ENCODE results near the gene ADAMTS7.
"Not testable (repeated sequence)": the region's sequence is repeated elsewhere in the genome, so short reads cannot be mapped to it uniquely, and the experiment has no call there.

Gene ADAMTS7

DNA sequence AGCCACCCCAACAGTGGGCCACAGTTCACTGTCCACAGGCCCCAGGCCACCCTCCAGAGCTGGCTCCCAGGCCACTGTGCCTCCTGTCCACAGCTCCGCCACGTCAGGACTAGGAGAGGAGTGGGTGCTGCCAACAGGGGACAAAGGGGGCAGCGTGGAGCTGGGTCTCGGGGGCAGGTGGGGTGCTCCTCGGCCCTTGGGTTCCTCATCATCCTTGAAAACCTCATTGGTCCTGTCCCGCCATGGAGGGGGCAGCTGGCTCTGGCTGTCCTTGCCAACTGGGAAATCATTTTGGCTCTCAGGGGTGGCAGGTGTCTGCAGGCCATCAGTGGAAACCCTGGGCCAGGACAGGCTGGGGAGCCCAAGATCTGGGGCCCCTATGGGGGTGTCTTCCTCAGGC is 45.2 kb downstream of the ADAMTS7 start:
- no peak for ATAC-seq
- no peak for DNase-seq

DNA sequence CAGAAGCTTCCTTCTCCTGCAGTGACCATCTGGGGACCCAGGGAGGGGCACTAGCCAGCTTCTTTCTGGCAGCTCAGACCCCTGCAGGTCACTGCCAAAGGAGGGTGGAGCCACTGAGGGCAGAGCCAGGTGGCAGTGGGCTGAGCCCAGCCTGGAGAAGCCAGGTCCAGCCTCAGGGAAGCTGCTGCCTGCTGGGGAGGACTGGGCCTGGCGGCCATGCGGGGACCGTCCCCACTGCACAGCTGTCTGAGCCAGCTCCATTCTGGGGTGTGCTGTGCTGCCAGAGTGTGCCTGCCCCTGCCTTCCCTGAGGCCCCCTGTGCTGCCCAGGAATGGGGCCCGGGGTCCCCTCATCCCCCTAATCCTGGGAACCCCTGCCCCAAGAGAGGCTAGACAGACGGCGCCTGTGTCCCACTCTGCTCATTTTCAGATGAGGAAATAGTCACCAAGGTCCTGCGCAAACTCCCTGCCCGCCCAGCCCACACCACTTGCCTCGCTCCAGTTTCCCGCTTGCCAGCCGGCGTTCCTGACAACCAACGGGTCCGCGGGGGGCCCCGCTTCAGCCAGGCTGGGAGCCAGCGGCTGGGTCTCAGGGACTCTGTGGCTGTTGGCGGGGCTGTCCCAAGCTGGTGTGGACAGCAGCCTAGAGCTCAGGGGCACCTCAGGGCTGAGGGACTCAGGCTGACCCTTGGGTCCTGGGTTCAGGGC is 46.0 kb downstream of the ADAMTS7 start:
- not testable (repeated sequence) for ATAC-seq, DNase-seq

DNA sequence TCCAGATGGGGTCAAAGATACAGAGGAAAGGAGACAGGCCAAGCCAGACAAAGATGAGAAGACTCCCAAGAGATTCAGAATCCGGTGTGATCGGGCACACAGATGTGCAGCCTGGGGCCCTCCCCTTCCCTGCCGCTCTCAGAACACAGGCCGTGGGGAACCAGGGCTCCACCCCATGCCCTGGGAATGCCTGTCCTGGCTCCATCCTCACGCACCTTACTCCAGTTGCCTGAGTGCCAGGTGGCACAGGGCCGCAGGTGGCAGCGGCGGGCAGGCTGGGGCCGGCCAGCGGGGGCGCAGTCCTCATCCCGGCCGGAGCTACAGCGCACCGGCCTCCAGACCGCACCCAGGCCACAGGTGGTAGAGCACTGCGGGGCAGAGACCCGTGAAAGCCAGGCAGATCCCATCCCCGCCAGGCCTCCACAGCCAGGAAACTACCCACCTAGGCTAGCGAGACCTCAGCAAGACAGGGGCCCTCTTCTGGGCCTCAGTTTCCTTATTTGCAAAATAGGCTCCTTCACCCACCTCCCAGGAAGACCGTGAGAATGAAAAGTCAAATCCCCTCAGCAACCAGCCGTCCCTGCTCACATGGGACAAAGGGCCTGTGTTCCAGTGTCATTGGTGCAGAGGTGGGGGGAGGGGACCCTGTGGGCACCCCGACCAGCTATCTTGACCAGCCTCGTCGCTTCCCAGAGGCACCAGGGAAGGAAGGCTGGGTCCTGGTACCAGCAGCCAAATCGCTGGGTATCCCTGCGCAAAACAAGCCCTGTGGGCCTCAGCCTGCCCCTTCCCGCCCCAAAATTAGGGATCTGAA is 46.7 kb downstream of the ADAMTS7 start:
- not testable (repeated sequence) for ATAC-seq

DNA sequence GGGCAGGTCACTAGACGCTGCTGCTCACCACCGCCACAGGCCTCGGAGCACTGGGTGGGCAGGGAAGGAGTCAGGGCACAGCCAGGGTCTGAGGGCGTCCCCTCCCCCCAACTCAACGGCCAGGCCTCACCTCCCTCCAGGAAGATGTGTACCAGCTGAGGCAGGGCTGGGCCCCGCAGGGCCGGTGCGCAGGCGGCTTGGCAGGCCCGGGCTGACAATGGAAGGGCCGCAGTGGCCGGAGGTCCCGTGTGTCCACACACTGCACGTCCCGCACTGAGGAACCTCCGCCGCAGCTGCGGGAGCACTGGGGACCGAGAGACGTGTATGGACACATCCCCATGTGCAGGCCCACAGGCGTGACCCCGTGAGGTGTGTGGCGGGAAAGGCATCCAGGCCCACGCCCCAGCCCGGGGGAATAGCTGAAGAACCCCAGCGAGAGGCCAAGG is 47.4 kb downstream of the ADAMTS7 start:
- DNase-seq: no peak
- ATAC-seq: no peak

More for the DNA sequence above, 46.7 kb downstream of the ADAMTS7 start:
- not testable (repeated sequence) for DNase-seq

DNA sequence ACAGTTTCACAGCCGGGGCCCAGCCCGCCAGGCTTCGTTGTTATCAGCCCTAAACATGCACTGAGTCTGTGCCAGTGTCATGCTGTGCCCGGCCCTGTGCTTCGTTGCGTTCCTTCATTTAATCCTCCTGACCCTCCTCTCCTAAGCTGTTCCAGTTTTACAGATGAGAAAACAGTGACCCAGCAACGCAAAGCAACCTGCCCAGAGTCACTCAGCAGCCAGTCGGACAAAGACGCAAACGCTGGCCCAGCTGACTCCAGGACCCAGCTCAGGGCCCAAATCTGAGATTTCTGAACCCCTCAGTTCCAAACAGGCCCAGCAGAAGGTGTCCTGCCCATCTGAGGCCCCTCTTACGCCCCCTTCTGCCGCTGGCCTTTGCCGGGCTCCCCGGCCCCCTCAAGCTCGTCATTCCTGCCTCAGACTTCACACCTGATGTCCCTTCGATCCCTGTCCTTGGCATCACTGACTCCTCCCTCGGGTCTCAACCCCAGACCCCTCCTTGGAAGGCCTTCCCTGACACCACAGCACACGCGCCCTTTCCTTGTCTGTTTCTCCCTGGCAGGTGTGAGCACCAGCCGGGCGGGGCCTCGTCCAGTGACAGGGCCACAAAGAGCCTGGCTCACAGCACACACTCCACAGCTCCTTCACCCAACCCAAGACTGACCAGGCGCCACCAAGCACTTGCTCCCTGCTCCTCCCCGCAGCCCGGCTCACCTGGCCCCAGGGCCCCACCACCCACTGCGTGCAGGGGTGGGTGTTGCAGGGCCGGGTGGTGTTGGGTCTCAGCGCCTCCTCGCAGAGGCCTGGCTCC is 48.1 kb downstream of the ADAMTS7 start:
- no peak for ATAC-seq
- no peak for DNase-seq

DNA sequence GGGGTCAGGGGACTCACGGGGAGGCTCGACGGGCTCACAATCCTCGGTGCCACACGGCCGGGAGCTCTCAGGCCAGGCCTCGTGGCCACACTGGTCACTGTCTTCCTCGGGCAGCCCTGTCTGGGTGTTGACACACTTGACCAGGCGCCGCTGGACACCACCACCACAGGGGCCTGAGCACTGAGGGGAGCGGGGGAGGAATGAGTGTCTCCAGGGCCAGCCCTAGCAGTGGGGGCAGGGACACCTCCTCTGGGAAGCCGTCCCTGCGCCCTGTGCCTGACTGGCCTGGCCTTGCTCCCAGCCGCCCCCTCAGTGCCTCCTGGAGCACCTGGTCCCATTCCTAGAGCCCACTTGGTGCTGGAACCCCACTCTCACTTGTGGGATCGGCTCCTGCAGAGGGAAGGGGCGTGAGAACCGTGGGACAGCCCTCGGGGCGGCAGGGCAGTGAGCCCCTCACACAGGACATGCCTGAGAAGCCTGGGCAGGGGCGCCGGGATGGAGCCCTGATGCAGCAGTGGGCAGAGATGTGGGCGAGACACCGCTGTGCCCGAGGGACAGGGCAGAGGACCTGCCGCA is 48.8 kb downstream of the ADAMTS7 start:
- not testable (repeated sequence) for ATAC-seq, DNase-seq

DNA sequence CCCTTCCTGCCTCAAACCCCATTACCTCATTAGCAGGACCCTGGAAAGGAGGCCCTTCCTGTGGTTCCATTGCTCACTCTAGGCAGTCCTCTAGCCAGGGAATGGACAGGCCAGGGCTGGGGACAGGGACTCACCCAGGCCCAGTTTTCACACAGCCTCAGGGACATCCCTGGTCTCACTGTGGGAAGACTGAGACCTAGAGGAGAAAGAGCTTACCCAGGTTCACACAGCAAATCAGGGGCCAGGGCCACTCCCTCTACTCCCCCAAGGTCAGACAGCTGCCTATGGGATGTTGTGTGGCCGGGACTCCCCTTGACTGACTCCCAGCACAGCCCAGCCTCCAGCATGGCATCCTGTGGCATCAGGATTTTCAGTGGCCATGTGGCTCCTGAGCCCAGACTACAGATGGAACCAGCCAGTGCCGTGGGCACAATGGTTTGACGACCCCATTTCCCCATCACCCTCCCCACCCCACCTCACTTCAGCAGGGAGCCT is 49.3 kb downstream of the ADAMTS7 start:
- DNase-seq (no peak), ATAC-seq (no peak)

DNA sequence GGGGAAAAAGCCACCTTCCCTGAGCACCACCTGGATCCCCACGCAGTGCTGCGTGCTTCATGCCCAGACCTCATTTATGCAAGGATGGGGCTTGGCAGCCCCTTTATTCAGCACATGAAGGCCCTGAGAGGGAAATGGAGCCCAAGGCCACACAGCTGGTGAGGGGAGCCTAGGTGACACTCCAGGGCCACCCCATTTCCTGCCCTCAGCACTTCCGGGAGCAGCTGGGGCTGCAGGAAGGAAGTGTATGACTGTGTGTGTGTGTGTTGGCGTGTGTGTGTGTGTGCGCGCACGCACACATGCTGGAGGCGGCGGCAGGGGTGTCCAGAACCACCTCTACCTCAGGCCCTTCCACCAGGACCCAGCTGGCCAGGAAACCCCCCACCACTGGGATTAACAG is 49.8 kb downstream of the ADAMTS7 start:
- DNase-seq: peak; percentile 80

DNA sequence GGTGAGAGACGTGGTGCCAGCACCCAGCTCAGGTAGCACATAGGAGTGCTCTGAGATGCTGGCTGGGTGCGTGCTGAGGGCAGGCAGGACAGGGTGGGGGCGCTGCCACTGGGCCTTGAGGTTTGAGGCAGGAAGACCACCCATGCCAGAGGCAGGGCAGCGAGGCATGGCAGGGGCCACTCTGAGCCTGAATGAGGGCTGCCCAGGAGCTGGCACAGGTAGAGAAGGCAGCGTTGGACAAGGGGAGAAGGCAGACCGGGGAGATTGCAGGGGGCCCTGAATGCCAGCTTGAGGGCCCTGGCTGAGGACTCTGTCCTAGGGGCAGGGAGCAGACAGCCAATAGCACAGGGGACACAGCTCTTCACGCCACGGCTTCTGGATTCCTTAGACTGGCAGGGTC is 50.2 kb downstream of the ADAMTS7 start:
- ATAC-seq (no peak), DNase-seq (no peak)

More for the DNA sequence above, 49.8 kb downstream of the ADAMTS7 start:
- peak; percentile 76 for ATAC-seq

DNA sequence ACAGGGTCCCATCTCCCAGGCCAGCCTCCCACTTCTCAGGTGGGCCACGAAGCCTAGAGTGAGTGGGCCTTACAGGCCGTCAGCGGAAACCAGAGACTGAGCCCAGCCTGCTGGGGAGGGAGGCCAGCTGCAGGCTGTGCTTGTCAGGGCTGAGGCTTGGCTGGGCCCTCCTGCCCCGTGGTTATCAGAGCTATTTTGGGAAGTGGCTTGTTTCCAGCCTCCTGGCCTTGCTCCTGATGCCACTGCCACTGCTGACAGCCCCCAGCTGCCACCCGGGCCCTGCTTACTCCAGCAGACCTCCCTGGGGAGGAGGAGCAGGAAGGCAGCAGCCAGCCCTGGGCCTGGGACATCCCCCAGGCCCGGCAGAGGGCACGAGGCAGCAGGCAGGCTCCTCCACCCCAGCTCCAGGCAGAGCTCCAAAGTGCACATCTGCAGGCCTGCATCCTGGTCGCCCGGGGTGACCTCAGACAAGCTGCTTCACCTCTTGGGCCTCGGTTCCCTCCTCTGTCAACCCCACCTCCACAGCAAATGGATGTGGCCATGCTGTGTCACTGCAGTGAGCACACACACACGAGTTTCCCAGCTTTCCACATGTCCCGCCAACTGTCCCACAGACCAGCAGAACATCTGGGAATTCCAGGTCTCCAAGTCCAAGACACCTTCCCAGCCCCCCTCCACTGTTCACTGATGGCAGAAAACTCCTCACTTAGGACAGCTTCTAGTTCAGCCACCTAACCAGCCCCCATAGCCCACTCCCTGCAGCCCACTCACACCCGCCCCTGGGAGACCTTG is 51.0 kb downstream of the ADAMTS7 start:
- not testable (repeated sequence) for ATAC-seq, DNase-seq

DNA sequence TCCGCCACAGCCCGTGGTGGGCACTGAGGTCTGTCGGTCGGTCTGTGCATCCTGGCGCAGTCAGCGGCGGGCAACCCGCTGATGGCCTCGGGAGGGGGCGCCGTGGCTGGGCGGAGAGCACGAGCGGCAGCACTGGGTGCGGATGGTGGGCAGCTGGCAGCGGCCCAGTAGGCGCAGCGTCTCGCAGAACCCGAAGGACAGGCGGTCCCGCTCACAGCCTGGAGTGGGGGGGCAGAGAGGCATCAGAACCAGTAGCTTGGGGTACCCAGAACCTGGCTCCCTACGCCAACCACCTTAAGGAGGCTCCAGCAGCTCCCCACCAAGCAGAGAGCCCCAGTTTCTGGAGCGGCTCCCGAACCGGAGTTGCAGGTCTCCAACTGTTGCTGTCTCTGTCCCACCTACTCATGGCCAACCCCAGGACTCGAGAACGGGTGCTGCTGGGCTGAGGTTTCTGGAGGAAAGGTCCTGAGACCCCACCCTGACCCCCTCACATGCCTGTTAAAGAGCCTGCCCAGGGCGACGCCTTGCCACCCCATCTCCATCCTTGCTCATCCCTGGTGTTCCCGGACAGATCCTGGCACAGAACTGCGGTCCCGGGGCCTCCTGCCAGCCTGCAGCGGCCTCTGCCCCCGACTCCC is 51.8 kb downstream of the ADAMTS7 start:
- not testable (repeated sequence) for ATAC-seq, DNase-seq

DNA sequence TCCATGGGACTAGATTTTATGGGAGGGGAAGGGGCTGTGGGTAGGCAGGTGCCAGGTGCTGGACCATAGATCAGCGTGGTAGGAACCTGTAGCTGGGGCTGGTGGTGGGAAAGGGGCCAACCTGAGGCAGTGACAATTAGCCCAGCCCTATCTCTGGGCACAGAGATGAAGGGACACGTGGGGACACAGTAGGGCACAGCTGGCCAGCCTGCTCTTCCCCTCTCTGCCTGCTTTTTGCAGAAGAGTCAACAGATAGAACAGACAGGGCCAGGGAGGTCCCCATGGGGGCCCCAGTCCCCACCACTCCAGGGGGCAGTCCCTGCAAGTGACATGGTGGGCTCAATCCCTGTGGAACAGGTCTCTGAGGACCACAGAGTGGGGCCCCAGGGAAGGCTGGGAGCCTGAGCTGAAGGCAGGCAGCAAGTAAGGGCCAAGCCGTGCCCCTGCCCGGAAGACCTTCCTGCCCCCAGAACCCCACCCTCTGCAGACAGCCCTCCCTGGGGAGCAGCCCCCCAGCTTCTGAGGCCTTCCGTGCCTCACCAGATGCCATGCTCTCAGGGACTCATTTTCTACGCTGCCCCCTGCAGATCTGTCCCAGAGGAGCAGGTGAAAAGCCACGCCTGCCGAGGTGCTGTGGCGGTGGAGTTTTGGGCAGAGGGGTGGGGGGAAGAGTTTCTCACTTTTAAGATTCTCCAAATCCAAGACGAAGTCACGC is 52.6 kb downstream of the ADAMTS7 start:
- DNase-seq, ATAC-seq: not testable (repeated sequence)

DNA sequence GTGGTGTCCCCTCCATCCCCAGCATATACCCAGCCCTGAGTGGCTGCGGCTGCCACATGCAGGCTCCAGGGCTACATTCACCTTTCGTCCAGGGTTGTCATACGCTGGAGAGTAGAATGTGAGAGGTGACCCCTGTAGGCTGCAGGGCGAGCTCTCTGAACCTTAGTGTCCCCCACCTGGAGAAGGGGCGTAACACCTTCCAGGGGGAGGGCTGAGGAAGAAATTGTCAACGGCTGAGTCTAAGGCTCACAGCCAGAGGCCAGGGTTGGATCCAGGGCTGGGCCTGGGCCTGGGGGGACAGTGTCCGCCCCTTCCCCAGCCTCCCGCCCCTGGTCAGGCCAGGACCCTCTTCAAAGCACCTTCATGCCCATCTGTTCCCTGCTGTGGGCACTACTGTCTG is 53.2 kb downstream of the ADAMTS7 start:
- ATAC-seq, DNase-seq: not testable (repeated sequence)

DNA sequence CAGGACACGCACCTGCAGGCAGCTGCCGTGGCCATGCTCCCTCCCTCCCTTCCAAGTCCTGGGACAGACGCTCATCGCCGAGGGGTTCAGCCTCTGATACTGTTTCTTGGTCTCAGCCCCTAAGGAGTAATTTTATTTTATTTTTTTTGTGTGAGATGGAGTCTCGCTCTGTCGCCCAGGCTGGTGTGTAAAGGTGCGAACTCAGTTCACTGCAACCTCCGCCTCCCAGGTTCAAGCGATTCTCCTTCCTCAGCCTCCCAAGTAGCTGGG is 53.7 kb downstream of the ADAMTS7 start:
- no peak for ATAC-seq
- DNase-seq: no peak

DNA sequence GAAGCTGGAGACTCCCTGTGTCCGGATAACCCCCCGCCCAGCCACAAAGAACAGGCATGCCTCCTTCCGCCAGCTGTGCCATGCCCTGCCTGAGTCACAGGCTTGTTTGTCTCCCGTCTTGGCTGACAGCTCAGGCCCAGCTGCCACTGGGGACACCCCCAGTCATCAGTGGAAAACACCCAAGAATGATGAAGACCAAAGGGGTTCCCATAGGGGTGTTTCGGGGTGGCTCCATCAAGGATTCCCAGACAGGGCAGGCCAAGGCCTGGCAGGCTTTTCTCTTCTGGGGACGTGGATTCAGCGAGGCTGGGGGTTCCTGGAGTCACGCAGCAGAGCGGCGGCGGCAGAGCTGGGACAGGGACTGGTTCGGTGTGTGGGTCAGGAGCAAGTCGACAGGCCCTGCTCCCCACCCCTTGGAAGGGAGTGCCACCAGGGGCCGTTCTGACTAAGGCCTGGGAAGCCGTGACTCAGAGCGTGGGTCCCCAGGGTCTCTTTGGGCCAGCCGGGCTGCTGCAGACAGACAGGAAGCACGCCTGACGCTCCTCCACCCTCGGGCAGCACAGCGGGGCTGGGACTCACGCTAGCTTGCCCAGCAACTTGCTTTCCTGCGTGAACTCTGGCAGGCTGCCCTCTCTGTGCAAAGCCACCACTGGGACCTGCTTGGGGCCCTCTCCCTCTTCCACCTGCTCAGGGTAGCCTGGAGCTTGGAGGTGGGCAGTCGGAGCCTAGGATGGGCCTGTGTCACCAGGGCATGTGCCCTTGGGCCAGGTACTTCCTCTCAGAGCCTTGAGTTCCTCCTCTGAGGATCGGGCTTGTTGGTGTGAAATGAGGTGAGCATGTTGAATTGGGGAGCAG is 54.3 kb downstream of the ADAMTS7 start:
- ATAC-seq (peak; percentile 76), DNase-seq (peak; percentile 81)

DNA sequence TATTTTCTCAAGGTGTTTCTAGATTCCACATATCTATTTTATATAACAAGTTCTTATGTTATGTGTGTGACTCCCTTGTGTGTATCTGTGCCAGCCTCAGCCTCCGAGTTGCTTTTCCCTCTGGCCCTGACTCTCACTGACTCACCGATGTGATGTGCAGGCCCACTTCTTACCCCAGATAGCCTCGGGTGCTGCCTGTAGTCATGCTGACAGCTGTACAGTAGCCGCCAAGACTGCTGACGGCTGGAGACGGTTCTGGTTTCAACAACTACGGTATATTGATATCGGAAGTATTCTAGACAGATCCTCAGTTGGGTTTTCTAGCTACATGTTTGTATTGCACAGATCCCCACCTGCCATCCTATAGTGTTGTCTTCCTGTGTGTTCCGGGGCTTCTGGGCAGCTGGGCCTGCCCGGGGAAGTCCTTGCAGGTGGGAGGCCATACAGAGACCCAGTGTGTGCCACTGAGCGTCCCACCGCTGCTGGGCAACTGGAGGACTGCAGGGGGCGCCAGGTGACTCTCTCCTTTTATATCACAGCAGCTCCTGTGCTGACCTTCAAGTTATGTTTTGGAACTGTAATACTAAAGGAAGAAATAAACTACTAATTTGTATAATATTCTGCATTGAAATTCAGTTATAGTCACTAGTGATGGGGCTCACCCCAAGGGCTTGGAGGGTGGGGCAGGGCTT is 55.2 kb downstream of the ADAMTS7 start:
- not testable (repeated sequence) for ATAC-seq
- peak; percentile 60 for DNase-seq

DNA sequence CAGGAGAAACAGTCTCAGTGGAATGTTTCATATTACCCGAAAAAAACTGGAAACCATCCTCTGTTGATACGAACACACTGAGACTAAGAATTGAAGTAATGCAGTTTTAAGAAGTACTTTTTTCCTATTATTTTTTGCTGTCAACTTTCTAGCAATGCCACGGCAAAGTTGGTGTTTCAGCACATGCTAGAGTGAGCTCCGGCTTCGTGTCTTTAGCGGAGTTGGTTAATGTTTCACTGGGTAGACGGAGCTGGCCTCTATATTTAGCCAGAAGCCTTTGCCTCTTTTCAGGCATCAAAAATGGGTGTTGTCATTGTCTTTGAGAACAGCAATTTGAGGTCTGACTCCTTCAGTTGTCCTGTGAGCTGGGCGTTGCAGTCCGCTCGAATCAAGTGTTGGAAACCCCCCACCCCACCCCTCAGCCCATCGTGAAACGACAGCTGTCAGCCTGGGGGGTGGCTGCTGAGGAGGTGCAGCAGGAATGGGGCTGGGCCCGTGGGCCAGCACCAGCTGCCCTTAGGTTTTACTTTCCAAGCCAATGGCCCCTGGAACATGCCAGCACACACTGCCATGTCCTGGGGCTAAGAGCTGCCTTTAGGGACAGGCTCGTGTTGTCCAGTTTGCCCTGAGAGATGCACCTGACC is 56.5 kb downstream of the ADAMTS7 start:
- DNase-seq: not testable (repeated sequence)

More for the DNA sequence above, 56.5 kb downstream of the ADAMTS7 start:
- ATAC-seq: not testable (repeated sequence)

Measured in stimulated activated naive CD8-positive, alpha-beta T cell treated with anti-CD3 and anti-CD28 coated beads, Interleukin-15, Interleukin-2, amounts not matched to agents 100 U/mL and 50 U/mL, for 24 hours (primary cell).